GM18868 (cell line): ENCODE results near the gene HAPLN3.

Source experiments
- ATAC-seq: cut with Tn5 transposase; IDR thresholded peaks from one replicate; pipeline ENCODE4 v1.9.1; 2021; ENCODE audit warnings: mild to moderate bottlenecking, moderate library complexity; ENCODE audit not compliant: unreplicated experiment

Gene HAPLN3

DNA sequence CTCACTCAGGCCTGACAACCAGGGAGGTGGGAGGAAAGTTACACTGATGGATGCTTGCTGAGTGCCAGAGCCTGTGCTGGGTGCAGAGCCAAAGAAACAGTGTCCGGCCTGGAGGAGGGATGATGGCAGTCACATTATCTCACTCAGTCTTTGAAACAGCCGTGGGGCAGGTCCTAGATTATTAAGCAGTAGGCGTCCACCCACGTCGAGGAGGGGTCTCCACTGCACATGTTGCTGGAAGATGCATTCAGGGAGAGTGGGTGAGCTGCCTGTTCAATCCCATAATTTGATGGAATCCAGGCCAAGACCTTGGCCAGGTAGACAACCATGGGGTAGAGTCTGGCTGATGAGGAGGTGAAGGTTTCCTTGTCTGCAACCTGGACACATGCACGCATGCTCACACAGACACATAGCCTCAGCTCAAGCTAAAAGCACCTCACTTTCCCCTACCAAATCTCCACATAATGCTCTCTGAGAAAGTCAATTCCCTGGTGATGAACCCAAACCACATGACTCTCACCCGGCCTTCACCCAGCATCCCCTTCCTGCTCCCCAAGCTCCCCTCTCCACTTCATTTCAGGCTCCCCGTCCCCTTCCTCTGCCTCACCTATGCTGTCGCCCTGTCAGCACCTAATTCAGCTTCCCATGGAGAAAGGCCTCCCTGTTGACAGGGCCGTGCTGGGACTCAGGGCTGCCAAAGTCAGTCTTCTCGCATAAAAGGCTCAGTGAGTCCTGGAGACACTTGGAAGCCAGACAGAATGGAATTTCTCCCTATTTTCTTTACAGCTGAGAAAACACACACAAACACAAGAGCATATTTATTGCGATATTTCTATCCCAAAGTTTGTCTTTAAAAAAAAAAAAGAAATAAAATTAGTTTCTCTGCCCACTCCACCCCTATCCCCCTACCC lies 62.3 kb downstream of the HAPLN3 start:
- ATAC-seq: no peak

DNA sequence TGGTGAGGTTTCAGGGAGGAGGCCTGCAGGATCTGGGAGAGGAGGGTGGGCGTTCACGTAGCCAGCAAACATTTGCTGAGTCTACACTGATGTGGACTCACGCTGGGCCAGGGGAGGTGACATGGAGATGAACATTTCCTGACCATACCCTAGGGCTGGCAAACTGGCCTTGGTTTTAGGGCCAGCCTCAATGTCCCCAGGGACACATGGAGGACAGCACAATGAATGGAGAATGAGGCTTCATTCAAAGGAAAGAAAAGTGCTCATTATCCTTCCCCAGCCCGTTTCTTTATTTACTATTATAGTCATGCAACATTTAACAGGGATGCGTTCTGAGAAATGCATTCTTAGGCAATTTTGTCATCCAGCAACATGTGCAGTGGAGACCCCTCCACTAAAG lies 65.3 kb downstream of the HAPLN3 start:
- no peak for ATAC-seq

- no peak for ATAC-seq
These were observed 66.6 kb downstream of the HAPLN3 start for GRCh38 chr15:88828791-88829190.
